Measurements from ENCODE around the gene PDHB.

GRCh38 chr3:58388550-58389091 lies 45.0 kb downstream of the PDHB start:
- TF ChIP-seq, protein P1, sequence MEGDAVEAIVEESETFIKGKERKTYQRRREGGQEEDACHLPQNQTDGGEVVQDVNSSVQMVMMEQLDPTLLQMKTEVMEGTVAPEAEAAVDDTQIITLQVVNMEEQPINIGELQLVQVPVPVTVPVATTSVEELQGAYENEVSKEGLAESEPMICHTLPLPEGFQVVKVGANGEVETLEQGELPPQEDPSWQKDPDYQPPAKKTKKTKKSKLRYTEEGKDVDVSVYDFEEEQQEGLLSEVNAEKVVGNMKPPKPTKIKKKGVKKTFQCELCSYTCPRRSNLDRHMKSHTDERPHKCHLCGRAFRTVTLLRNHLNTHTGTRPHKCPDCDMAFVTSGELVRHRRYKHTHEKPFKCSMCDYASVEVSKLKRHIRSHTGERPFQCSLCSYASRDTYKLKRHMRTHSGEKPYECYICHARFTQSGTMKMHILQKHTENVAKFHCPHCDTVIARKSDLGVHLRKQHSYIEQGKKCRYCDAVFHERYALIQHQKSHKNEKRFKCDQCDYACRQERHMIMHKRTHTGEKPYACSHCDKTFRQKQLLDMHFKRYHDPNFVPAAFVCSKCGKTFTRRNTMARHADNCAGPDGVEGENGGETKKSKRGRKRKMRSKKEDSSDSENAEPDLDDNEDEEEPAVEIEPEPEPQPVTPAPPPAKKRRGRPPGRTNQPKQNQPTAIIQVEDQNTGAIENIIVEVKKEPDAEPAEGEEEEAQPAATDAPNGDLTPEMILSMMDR (IDR thresholded peaks at IDR 0.05; ENCODE audit: low read length), result no peak
- TF ChIP-seq EZH2 (IDR thresholded peaks at IDR 0.05; ENCODE audit: borderline replicate concordance, low read length), result no peak

Measured in OCI-LY1 (cell line).